ENCODE measurements around the gene MEIS2. TPM values are rescaled to one million over a fixed set of nuclear protein-coding genes. Genes with fewer than 3 reads are reported as not detected.

MEIS2 gene
- total RNA-seq, 1 donor from 2014 or later: 6.6 TPM

DNA sequence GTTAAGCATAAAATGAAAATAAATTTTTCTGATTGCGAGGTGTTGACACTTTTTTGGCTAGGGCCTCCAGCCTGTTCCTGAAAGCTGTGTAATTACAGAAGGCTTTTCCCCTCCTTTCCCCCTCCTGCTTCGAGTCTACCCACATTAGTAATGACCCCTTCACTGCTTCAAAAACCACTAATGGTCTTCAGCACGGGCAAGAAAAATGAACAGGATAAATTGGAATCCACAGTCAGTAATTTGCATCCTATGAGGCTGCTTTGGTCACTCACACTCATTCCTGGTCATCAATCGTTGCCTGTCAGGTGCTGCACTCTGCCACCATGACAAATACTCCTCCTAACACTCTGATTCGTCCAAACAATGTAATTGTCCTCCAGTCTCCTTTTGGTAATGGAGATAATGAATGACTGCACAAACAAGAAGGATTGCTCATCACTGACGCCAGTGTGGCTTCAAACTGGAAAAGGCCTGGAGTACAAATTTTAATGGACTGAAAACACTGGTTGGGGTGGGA, 148.6 kb downstream of the MEIS2 start:
- TF ChIP-seq CTCF (IDR thresholded peaks at IDR 0.05; ENCODE audit: insufficient read depth, low read length, severe bottlenecking): no peak
- H3K36me3 ChIP-seq (ENCODE audit: control insufficient read depth, insufficient read depth, low read length): no peaks in the 10 kb centered on the region
- FAIRE-seq (no peak), DNase-seq (ENCODE audit: low read depth) (peak; percentile 18)
- no peak overlapping the region for H3K4me3 ChIP-seq (ENCODE audit: low read depth, low read length)
- H3K27me3 ChIP-seq (ENCODE audit: control insufficient read depth, insufficient read depth, low read length): no peaks in the 10 kb centered on the region

- Histone ChIP-seq H3K27me3 (ENCODE audit: control insufficient read depth, insufficient read depth, low read length) (no peaks in the 10 kb centered on the region), H3K36me3 (ENCODE audit: control insufficient read depth, insufficient read depth, low read length) (no peaks in the 10 kb centered on the region), H3K4me3 (ENCODE audit: low read depth, low read length) (no peak overlapping the region)
- TF ChIP-seq CTCF (IDR thresholded peaks at IDR 0.05; ENCODE audit: insufficient read depth, low read length, severe bottlenecking): no peak
- FAIRE-seq (no peak), DNase-seq (ENCODE audit: low read depth) (no peak)
Observed at GRCh38 chr15:36950371-36950770, 150.0 kb downstream of the MEIS2 start.

- H3K36me3 ChIP-seq (ENCODE audit: control insufficient read depth, insufficient read depth, low read length): no peaks in the 10 kb centered on the region
- no peak for TF ChIP-seq CTCF (IDR thresholded peaks at IDR 0.05; ENCODE audit: insufficient read depth, low read length, severe bottlenecking)
- no peaks in the 10 kb centered on the region for H3K27me3 ChIP-seq (ENCODE audit: control insufficient read depth, insufficient read depth, low read length)
- no peak for FAIRE-seq
- no peak for DNase-seq (ENCODE audit: low read depth)
- no peak overlapping the region for H3K4me3 ChIP-seq (ENCODE audit: low read depth, low read length)
Observed at GRCh38 chr15:36948982-36949381, 151.4 kb downstream of the MEIS2 start.

DNA sequence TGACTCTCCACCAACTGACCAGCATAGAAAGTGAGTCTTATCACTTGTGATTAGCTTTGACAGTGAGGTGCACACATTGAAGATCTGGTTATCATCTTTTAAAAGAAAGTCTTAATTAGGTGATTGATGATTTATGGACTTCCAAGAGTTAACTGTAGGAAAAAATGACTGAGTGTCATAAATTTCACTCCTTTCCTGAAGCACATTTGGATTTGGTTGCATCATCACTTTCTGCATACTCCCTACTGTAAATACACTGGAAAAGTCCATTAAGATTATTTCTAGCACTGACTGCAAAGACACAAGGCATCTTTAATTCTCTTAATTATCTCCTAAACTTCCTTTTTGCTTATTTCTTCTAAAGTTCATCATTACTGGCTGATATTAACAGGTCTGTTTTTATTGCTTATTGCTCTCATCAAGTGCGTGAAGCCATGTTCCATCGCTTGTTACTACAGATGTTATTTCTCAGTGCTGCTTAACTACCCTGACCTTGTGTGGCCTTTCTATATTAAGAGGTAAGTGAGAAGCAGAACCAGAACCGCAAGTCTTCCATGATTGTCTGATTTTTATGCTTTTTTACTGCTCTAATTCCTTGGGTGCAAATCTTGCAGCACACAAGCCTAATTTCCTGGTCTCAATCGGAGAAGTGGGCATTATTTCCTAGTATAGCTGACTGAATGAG, 153.2 kb downstream of the MEIS2 start:
- Histone ChIP-seq H3K4me3 (ENCODE audit: low read depth, low read length) (no peak overlapping the region), H3K36me3 (ENCODE audit: control insufficient read depth, insufficient read depth, low read length) (no peaks in the 10 kb centered on the region), H3K27me3 (ENCODE audit: control insufficient read depth, insufficient read depth, low read length) (no peaks in the 10 kb centered on the region)
- DNase-seq (ENCODE audit: low read depth): no peak
- no peak for FAIRE-seq
- no peak for TF ChIP-seq CTCF (IDR thresholded peaks at IDR 0.05; ENCODE audit: insufficient read depth, low read length, severe bottlenecking)

GRCh38 chr15:36944442-36944841, 155.9 kb downstream of the MEIS2 start:
- no peak for FAIRE-seq
- Histone ChIP-seq H3K27me3 (ENCODE audit: control insufficient read depth, insufficient read depth, low read length) (no peaks in the 10 kb centered on the region), H3K4me3 (ENCODE audit: low read depth, low read length) (no peak overlapping the region), H3K36me3 (ENCODE audit: control insufficient read depth, insufficient read depth, low read length) (no peaks in the 10 kb centered on the region)
- no peak for DNase-seq (ENCODE audit: low read depth)
- TF ChIP-seq CTCF (IDR thresholded peaks at IDR 0.05; ENCODE audit: insufficient read depth, low read length, severe bottlenecking): no peak

Data from bronchial epithelial cell (primary cell).